Non-pigmented ciliary epithelial cell (primary cell): ENCODE measurements around the gene MPPE1.
"Not testable (repeated sequence)": the region's sequence is repeated elsewhere in the genome, so short reads cannot be mapped to it uniquely, and the experiment has no call there.

Source experiments
- DNase-seq: peaks from one replicate; pipeline ENCODE4 v3.0.0-alpha.2; 2010; ENCODE audit warnings: low read depth

MPPE1 gene

GRCh38 chr18:11925800-11926481 lies 17.8 kb upstream of the MPPE1 start:
- DNase-seq, result no peak

- DNase-seq, result no peak
These were observed 15.3 kb upstream of the MPPE1 start for GRCh38 chr18:11923450-11923849.

- not testable (repeated sequence) for DNase-seq
These were observed 11.4 kb upstream of the MPPE1 start for GRCh38 chr18:11919522-11919921.

GRCh38 chr18:11916880-11917279 lies 8.8 kb upstream of the MPPE1 start:
- DNase-seq, result not testable (repeated sequence)

- DNase-seq, result no peak
These were observed 1.5 kb upstream of the MPPE1 start for GRCh38 chr18:11909591-11910026.

- DNase-seq, result no peak
These were observed 941 bp upstream of the MPPE1 start for GRCh38 chr18:11909061-11909455.

GRCh38 chr18:11906926-11907874 lies 917 bp downstream of the MPPE1 start:
- no peak for DNase-seq

- no peak for DNase-seq
These were observed 1.9 kb downstream of the MPPE1 start for GRCh38 chr18:11906176-11906575.

- DNase-seq, result no peak
These were observed 2.5 kb downstream of the MPPE1 start for GRCh38 chr18:11905613-11906012.

GRCh38 chr18:11902522-11903292 lies 5.4 kb downstream of the MPPE1 start:
- no peak for DNase-seq

- DNase-seq, result no peak
These were observed 6.2 kb downstream of the MPPE1 start for GRCh38 chr18:11901826-11902438.

GRCh38 chr18:11899063-11899462 lies 9.1 kb downstream of the MPPE1 start:
- no peak for DNase-seq

- no peak for DNase-seq
These were observed 10.3 kb downstream of the MPPE1 start for GRCh38 chr18:11897781-11898180.

- not testable (repeated sequence) for DNase-seq
These were observed 15.7 kb downstream of the MPPE1 start for GRCh38 chr18:11892438-11892837.

GRCh38 chr18:11891737-11892136 lies 16.4 kb downstream of the MPPE1 start:
- DNase-seq, result no peak

- no peak for DNase-seq
These were observed 18.8 kb downstream of the MPPE1 start for GRCh38 chr18:11889284-11889683.

GRCh38 chr18:11888726-11889125 lies 19.4 kb downstream of the MPPE1 start:
- no peak for DNase-seq

- no peak for DNase-seq
These were observed 20.6 kb downstream of the MPPE1 start for GRCh38 chr18:11887328-11888128.

- DNase-seq, result no peak
These were observed 21.5 kb downstream of the MPPE1 start for GRCh38 chr18:11886577-11887110.

- no peak for DNase-seq
These were observed 22.7 kb downstream of the MPPE1 start for GRCh38 chr18:11885278-11885947.
